ENCODE results near the gene KIAA1671. TPM values are rescaled to one million over a fixed set of nuclear protein-coding genes. Genes with fewer than 3 reads are reported as not detected.

The KIAA1671 gene
- total RNA-seq, 1 donor from 2014 or later: 40.7 TPM

GRCh38 chr22:25048071-25048470, 95.6 kb downstream of the KIAA1671 start:
- no peak overlapping the region for H3K27ac ChIP-seq
- H3K27me3 ChIP-seq (ENCODE audit: low read depth): no peaks in the 10 kb centered on the region
- ATAC-seq (no peak), DNase-seq (no peak)
- H3K9me3 ChIP-seq: peaks cover 7% of the 10 kb centered on the region
- no peak overlapping the region for H3K4me3 ChIP-seq
- no peak for TF ChIP-seq CTCF (IDR thresholded peaks at IDR 0.05)
- H3K4me1 ChIP-seq: no peaks in the 10 kb centered on the region
- intact Hi-C loops (cut with DNase I): loop anchor here (5.0 kb wide), 1 partner anchor 96 kb away; the partner anchor contains the start of gene KIAA1671
- H3K36me3 ChIP-seq: peaks cover 15% of the 10 kb centered on the region

GRCh38 chr22:25048659-25049647, 96.4 kb downstream of the KIAA1671 start:
- Histone ChIP-seq H3K9me3 (peaks cover 7% of the 10 kb centered on the region), H3K4me3 (no peak overlapping the region), H3K27me3 (ENCODE audit: low read depth) (no peaks in the 10 kb centered on the region), H3K27ac (no peak overlapping the region), H3K4me1 (no peaks in the 10 kb centered on the region), H3K36me3 (peaks cover 15% of the 10 kb centered on the region)
- TF ChIP-seq CTCF (IDR thresholded peaks at IDR 0.05): peak; percentile 88
- peak; percentile 89 to 91 for ATAC-seq
- peak; percentile 72 for DNase-seq
- intact Hi-C loops (cut with DNase I): loop anchor here (5.0 kb wide), 1 partner anchor 97 kb away; the partner anchor contains the start of gene KIAA1671

GRCh38 chr22:25049770-25050169, 97.3 kb downstream of the KIAA1671 start:
- peaks cover 15% of the 10 kb centered on the region for H3K36me3 ChIP-seq
- peaks cover 7% of the 10 kb centered on the region for H3K9me3 ChIP-seq
- no peaks in the 10 kb centered on the region for H3K4me1 ChIP-seq
- H3K4me3 ChIP-seq: no peak overlapping the region
- TF ChIP-seq CTCF (IDR thresholded peaks at IDR 0.05): no peak
- no peak overlapping the region for H3K27ac ChIP-seq
- H3K27me3 ChIP-seq (ENCODE audit: low read depth): no peaks in the 10 kb centered on the region
- intact Hi-C loops (cut with DNase I): loop anchor here (5.0 kb wide), 1 partner anchor 97 kb away; the partner anchor contains the start of gene KIAA1671
- DNase-seq: no peak
- ATAC-seq: no peak

GRCh38 chr22:25050566-25050965, 98.0 kb downstream of the KIAA1671 start:
- no peak for DNase-seq
- ATAC-seq: no peak
- Histone ChIP-seq H3K4me3 (no peak overlapping the region), H3K4me1 (no peaks in the 10 kb centered on the region), H3K36me3 (peaks cover 15% of the 10 kb centered on the region), H3K27ac (no peak overlapping the region), H3K27me3 (ENCODE audit: low read depth) (no peaks in the 10 kb centered on the region), H3K9me3 (peaks cover 7% of the 10 kb centered on the region)
- intact Hi-C loops (cut with DNase I): no loop called here
- no peak for TF ChIP-seq CTCF (IDR thresholded peaks at IDR 0.05)

GRCh38 chr22:25051073-25051472, 98.6 kb downstream of the KIAA1671 start:
- Histone ChIP-seq H3K36me3 (peaks cover 15% of the 10 kb centered on the region), H3K4me3 (no peak overlapping the region), H3K27me3 (ENCODE audit: low read depth) (no peaks in the 10 kb centered on the region), H3K9me3 (peaks cover 7% of the 10 kb centered on the region), H3K27ac (no peak overlapping the region), H3K4me1 (no peaks in the 10 kb centered on the region)
- peak; percentile 28 for TF ChIP-seq CTCF (IDR thresholded peaks at IDR 0.05)
- ATAC-seq (no peak), DNase-seq (no peak)
- intact Hi-C loops (cut with DNase I): no loop called here

Data from lower lobe of right lung (tissue), 2 donors.